GM21723 (cell line): ENCODE results near the gene UTP20.

ENCODE experiments used
- ATAC-seq: cut with Tn5 transposase; IDR thresholded peaks from one replicate; pipeline ENCODE4 v1.9.1; 2021; ENCODE audit warnings: mild to moderate bottlenecking, moderate library complexity; ENCODE audit not compliant: unreplicated experiment

The UTP20 gene

GRCh38 chr12:101280006-101280505 is at the start of gene UTP20:
UTP20 (plus strand) TSS chr12:101280105; CDS start chr12:101280283, 178 bp downstream.
- ATAC-seq, result peak; percentile 99

- ATAC-seq, result no peak
These were observed 49.4 kb upstream of the UTP20 start for GRCh38 chr12:101230547-101230946.

DNA sequence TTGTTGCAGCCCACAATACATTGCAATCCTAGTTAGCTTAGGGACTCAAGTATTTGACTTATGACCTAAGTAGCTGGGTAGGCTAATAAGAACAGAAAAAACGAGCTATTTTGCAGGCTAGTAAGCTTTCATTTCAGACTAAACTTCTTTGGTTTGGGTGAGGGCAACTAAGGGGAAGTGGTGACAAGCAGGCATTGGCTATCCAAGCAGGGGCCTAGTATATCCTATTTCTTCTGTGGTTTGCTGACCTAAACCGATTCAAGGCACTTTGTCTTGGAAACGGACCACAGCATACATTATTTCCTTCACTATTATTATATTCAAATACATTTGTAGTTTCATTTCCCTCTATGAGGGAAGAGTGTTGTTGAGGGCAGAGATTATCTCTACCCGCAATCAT is 48.3 kb upstream of the UTP20 start:
- ATAC-seq, result no peak

- ATAC-seq, result no peak
These were observed 44.2 kb upstream of the UTP20 start for GRCh38 chr12:101235686-101236085.

DNA sequence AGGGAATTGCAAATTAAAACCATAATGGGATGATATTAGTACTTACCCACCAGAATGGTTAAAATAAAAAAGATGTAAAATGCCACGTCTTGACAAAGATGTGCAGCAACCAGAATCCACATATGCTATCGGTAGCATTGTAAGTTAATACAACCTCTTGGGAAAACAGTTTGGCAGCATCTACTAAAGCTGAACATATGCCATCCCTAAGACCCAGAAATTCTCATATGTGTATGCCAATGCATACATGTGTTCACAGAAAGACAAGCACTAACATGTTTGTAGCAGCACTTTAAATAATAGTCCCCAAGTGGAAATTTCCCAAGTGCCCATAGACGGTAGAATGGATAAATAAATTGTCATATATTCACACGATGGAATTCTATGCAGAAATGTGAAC is 41.6 kb upstream of the UTP20 start:
- no peak for ATAC-seq

DNA sequence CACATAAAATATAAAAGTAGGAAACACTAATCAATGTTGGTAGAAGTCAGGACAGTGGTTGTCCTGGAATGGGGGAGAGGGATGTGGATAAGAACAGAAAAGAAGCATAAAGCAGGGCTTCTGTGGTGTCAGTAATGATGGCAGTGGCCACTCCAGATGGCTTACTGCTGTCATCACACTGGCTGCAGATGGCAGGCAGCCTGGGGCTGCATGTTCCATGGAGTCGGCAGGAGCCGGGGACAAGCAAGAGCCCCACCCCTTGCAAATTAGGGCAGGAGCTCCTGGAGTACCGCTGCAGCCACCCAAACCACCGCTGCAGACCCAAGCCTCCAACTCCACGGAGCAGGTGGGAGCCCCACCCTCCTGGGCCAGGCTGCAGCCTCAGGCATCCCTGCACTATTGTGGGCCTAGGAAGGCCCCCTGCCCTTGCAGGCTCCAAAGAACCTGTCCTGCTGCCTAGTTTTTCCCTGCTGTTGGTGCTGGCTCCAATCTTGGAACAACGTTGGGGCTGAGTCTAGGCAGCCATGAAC is 41.0 kb upstream of the UTP20 start:
- ATAC-seq, result no peak

DNA sequence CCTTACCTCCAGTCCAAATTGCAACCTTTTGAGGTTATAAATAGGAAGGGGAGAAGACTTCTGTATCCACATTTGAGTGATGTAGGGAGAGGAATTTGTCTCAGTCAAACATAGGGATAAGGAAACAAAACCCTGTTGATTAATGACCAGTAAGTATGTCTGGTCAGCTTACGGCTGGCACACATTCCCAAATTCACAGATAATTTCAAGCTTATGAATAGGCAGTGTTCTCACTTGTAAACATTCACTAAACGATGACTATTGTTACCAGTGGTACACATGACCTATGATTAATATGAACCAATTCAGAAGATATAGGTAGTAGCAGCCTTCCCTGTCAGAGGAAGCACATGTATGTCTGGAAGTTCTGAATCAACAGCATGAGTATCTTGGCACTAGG is 36.8 kb upstream of the UTP20 start:
- no peak for ATAC-seq

DNA sequence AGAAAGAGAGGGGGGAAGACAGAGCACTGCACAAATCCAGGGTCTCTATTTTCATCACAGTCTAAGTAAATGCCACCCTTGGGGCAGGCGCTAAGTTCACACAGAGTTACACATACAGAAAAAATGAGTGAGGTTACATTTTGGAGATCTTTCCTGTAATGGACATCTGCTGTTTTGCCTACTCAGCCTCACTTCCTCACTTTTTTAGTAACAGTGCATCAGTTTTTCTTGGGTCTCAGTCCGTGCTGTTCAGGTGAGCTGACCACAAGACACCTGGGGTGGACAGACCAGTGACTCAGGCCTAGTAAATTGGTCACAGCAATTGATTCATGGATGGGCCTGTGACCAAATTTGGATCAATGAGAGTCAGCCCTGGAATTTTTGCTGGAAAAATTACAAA is 36.3 kb upstream of the UTP20 start:
- ATAC-seq, result no peak

DNA sequence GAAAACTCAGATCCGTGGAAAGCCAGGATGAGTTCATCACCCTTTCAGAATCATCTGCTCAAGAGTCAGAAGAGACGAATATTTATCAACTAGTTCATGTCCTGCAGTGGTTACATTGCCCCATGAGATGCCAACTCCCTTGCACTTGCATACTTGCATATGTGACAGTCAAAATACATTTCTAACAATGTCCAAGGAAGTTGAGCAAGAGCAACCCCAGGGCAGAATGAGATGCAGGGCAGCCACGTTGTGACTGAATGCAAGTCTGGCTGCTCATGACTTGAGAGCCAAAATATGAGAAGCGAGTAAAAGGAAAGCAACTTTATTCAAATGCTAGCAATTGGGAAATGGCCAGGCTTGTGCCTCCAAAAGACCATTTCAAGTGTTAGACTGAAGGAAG is 23.6 kb upstream of the UTP20 start:
- ATAC-seq, result no peak

DNA sequence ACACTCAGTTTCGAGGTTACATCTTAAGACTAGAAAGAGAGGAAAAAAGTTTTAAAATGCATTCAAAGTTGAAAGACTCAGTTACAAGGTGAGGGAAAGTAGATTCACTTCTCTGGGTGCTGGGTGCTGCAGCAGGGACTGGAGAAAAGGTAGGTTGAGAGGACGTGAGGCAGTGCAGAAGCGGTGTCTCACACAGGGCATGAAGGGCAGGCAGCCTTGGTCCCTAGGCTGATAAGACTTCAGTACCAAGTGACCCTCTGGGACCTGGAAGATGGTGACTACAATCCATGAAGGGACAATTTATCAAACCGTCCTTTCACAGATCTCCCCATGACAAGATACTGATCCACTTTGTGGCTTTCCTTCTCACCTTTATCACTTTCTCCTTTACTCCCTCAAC is 22.5 kb upstream of the UTP20 start:
- no peak for ATAC-seq

DNA sequence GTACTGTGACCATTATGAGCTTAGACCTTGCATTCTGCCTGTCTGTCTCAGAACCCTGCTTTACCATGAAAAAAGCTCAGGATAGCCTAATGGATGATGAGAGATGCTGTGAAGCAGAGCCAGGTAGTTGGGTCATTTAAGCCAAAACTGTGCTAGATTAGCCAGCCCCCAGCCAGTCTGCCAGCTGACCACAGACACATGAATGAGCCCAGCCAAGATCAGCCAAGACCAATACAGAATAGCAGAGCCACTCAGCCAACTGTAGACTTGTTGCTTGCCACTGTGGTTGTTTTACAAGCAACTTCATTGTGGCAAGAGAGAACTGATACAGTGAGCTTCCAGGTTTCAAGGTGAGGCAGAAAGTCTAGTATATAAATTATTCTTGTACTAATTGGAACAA is 12.8 kb upstream of the UTP20 start:
- ATAC-seq, result no peak

GRCh38 chr12:101276433-101276832 is 3.5 kb upstream of the UTP20 start:
- no peak for ATAC-seq

DNA sequence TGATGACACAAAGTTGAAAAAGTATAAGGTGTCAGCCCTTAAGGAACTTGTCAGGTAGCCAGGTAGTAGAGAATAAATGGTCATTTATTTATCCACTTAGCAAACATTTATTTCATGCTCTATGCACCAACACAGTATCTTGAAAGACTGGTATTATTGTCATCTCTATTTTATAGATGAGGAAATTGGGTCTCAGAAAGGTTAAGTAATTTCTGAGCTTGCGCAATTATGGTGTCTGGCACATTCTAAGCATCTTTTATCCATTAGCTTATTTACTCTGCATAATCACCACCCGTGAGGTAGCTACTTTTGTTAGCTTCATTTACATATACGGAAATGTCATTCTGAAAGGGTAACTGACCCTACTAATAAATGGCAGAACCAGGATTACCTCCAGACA is 2.5 kb upstream of the UTP20 start:
- no peak for ATAC-seq

- no peak for ATAC-seq
These were observed 7.5 kb downstream of the UTP20 start for GRCh38 chr12:101287357-101287756.

GRCh38 chr12:101297661-101298060 is 17.8 kb downstream of the UTP20 start:
- ATAC-seq, result no peak

- ATAC-seq, result no peak
These were observed 18.5 kb downstream of the UTP20 start for GRCh38 chr12:101298426-101298825.

GRCh38 chr12:101299346-101299745 is 19.4 kb downstream of the UTP20 start:
- no peak for ATAC-seq

- no peak for ATAC-seq
These were observed 20.0 kb downstream of the UTP20 start for GRCh38 chr12:101299931-101300330.

DNA sequence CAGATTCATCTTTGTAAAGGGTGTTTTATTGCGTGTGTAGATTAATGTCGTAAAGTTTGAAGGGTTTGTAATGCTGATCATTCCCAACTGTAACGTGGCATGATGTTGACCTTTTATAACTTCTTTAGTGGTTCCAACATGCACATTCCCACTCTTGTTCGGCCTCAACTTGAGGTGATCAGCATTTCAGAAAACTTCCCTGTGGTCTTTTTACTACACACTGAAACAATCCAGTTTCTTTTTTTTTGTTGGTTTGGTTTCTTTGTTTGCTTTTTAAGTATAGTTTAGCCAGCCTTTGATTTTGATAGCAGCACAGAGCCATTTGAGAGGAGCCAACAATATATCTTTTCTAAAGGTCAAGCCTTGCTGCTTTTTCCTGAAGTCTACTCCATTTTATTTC is 22.8 kb downstream of the UTP20 start:
- no peak for ATAC-seq

- no peak for ATAC-seq
These were observed 25.4 kb downstream of the UTP20 start for GRCh38 chr12:101305226-101305779.

- ATAC-seq, result no peak
These were observed 25.9 kb downstream of the UTP20 start for GRCh38 chr12:101305794-101306193.

GRCh38 chr12:101322480-101322879 is 42.6 kb downstream of the UTP20 start:
- ATAC-seq, result no peak

DNA sequence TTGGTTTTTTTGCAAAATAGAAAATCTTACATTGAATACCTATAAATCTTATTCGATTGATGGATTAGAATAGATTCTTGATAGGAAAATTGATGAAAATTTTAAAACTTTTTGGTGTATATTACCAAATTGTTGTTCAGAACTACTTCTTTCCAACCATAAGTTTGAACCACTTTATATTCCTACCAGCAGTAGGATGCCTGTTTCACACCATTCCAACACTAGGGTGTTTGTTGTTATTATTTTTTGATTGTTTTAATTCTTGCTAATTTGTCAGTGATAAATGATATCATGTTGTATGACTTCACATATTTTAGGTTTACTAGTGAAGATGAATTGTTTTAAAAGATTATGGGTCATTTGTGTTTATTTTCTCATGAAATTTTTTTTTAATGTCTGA is 43.4 kb downstream of the UTP20 start:
- no peak for ATAC-seq
